ENCODE data around the gene B3GAT3.

GRCh38 chr11:62615521-62615920 lies 6.3 kb downstream of the B3GAT3 start:
- TF ChIP-seq EZH2 (IDR thresholded peaks at IDR 0.05; ENCODE audit: borderline replicate concordance, low read length): no peak
- no peak for TF ChIP-seq CTCF (conservative IDR thresholded peaks at IDR 0.05 in 1 of 2, IDR thresholded peaks at IDR 0.05 in 1 of 2; ENCODE audit: extremely low read depth in 1 of 2, insufficient read depth in 1 of 2, low read depth in 1 of 2, low read length in 2 of 2)

Measured in mammary epithelial cell (primary cell).